K562 (cell line): ENCODE data around the gene SLC2A14. TPM values are rescaled to one million over a fixed set of nuclear protein-coding genes. Genes with fewer than 3 reads are reported as not detected.

Source experiments
- ARHGAP35 ChIP-seq: fragments of 450-650 bp; IDR thresholded peaks from 2 replicates; pipeline ENCODE4 v1.6.1; 2018; ENCODE audit not compliant: partially characterized antibody
- PRDM10 ChIP-seq: fragments of 450-650 bp; IDR thresholded peaks from 2 replicates; pipeline ENCODE4 v1.6.1; 2018; ENCODE audit not compliant: partially characterized antibody
- SIN3A ChIP-seq, 2 experiments: fragments of 150-350 bp in 1 of 2; IDR thresholded peaks; 2 replicates each; pipeline ENCODE4 v1.6.1; 2011 to 2016; ENCODE audit warnings: borderline replicate concordance in 2 of 2, low read depth in 2 of 2, low read length in 2 of 2, mild to moderate bottlenecking in 2 of 2, moderate library complexity in 2 of 2; ENCODE audit not compliant: control insufficient read depth in 1 of 2
- THAP12 ChIP-seq: fragments of 250-450 bp; sonication (Bioruptor Pico); IDR thresholded peaks from 2 replicates; pipeline ENCODE4 v1.9.0; 2021; ENCODE audit warnings: mild to moderate bottlenecking, inconsistent platforms
- ZNF318 ChIP-seq, 2 experiments: fragments of 450-650 bp; IDR thresholded peaks; 2 replicates each; pipeline ENCODE4 v1.6.1; 2016; ENCODE audit warnings: mild to moderate bottlenecking in 2 of 2, borderline replicate concordance in 1 of 2, low read depth in 1 of 2, moderate library complexity in 1 of 2
- ZNF398 ChIP-seq: fragments of 250-450 bp; sonication (Bioruptor Pico); IDR thresholded peaks from 2 replicates; pipeline ENCODE4 v1.8.0; 2021; ENCODE audit warnings: moderate library complexity, mild to moderate bottlenecking, inconsistent platforms
- polyA plus RNA-seq, 8 experiments: library from polyadenylated mRNA; depleted of rRNA in 4 of 8; stranded (reverse) in 5 of 8; unstranded in 3 of 8; fragments of >200 nt; fragmentation: Nextera tagmentation in 2 of 8; fragmentation: Illumina TruSeq in 1 of 8; extraction: Ambion mirVana in 2 of 8; extraction: Trizol in 1 of 8; gene quantifications; 2 replicates each; pipeline versions ENCODE4 v1.2.1 to v1.2.3, GENCODE V29; 2011 to 2014; ENCODE audit warnings: inconsistent platforms in 1 of 8, missing spikeins in 1 of 8
- total RNA-seq, 7 experiments: library from RNA; depleted of rRNA in 6 of 7; stranded (reverse); fragments of >200 nt in 6 of 7; fragmentation: Illumina TruSeq in 2 of 7; extraction: Trizol in 2 of 7; gene quantifications; 2 replicates each; pipeline versions ENCODE4 v1.2.1 to v1.2.3, GENCODE V29; 2011 to 2021; ENCODE audit warnings: low replicate concordance in 1 of 7
- TF ChIP-seq, protein P1 (sequence below): fragments of 250-450 bp; sonication (Bioruptor Pico); IDR thresholded peaks from 2 replicates; pipeline ENCODE4 v1.4.0; 2020; ENCODE audit warnings: borderline replicate concordance

SLC2A14 gene
- total and polyA plus RNA-seq, 9 of the 15 experiments (the other 6 are each of a cell fraction or from before 2014, with no cell fraction given), result 0.13 to 8.9 (median 4.8) TPM; not detected in 1

- TF ChIP-seq, protein P1, sequence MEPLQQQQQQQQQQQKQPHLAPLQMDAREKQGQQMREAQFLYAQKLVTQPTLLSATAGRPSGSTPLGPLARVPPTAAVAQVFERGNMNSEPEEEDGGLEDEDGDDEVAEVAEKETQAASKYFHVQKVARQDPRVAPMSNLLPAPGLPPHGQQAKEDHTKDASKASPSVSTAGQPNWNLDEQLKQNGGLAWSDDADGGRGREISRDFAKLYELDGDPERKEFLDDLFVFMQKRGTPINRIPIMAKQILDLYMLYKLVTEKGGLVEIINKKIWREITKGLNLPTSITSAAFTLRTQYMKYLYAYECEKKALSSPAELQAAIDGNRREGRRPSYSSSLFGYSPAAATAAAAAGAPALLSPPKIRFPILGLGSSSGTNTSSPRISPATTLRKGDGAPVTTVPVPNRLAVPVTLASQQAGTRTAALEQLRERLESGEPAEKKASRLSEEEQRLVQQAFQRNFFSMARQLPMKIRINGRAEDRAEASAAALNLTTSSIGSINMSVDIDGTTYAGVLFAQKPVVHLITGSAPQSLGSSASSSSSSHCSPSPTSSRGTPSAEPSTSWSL, result no peak
- TF ChIP-seq ZNF398 (no peak), ZNF318 (IDR thresholded peaks at IDR 0.05; ENCODE audit: borderline replicate concordance in 1 of 2, low read depth in 1 of 2) (no peak), ARHGAP35 (no peak), SIN3A (IDR thresholded peaks at IDR 0.05; ENCODE audit: borderline replicate concordance in 2 of 2, control insufficient read depth in 1 of 2, low read depth in 2 of 2, low read length in 2 of 2) (no peak), PRDM10 (peak; percentile 73), THAP12 (CRISPR knock-in tag) (no peak)
These were observed 34.3 kb upstream of the SLC2A14 start (continued) for GRCh38 chr12:7907009-7907408.
